ENCODE data around the gene ETV5. TPM values are rescaled to one million over a fixed set of nuclear protein-coding genes. Genes with fewer than 3 reads are reported as not detected.
A peak's percentile ranks its signal among the peaks of the same experiment; 100 is the strongest.

The ETV5 gene
- total and polyA plus RNA-seq, 9 of the 15 experiments (the other 6 are each of a cell fraction or from before 2014, with no cell fraction given), result 9.2 to 25.9 (median 15.9) TPM

DNA sequence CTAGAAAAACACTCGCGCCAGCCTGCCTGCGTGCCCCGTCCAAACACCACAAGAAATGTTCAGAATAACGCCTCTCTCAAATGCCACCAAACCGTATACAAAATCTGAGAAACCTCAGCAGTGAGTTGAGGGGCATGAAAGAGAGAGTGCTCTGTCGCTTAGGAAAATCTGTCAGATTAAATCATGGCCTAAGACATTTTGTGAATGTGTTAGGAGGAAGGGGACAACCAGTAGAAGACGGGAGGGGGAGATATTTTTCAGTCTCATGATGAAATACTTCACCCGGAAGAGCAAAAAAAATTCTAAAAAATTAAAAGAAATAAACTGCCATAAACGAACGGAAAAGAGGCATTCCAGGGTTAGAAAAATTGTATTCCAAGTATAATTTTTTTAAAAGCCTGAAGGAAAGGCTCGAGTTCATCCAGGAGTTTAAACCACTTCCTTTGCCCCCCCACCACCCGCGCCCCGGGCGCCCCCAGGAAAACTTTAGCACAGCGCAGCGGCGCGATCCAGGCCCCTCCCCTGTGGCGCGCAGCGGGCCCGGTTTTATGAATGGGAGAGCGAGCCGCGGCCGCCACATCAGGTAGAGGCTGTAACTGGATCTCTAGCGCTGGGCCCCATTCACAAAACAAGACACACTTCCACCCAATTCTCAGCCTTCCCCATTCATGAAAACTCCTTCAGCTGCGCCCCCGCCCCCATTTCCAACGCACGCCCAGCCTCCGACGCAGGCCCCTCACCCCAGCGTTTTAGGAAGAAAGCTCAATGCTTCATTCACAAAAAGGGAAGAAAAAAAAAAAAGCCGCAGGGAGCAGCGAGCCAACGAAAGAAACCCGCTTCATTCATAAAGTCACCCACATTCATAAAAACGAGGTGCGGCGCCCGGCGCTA, 1.4 kb downstream of the ETV5 start (continued):
- TF ChIP-seq EGR1 (conservative IDR thresholded peaks at IDR 0.05), result 0 out of 2 replicates have a peak, but pooled peaks have one; percentile 17
- TF ChIP-seq ZBTB7A (IDR thresholded peaks at IDR 0.05; ENCODE audit: borderline replicate concordance, control insufficient read depth, low read depth, low read length), result peak; percentile 79; the same call in 1 of the 2 replicates
- TF ChIP-seq ASH1L (IDR thresholded peaks at IDR 0.05; ENCODE audit: borderline replicate concordance, low read depth, partially characterized antibody), result no peak
- TF ChIP-seq ATF7 (IDR thresholded peaks at IDR 0.05), result peak; percentile 48; the same call in 1 of the 2 replicates
- no peak for TF ChIP-seq PYGO2 (tag; IDR thresholded peaks at IDR 0.05)
- no peak for TF ChIP-seq PRMT5 (CRISPR knock-in tag; IDR thresholded peaks at IDR 0.05)
- no peak for TF ChIP-seq USF2 (CRISPR knock-in tag; IDR thresholded peaks at IDR 0.05)
- TF ChIP-seq RBM15 (IDR thresholded peaks at IDR 0.05; ENCODE audit: insufficient read depth, low read length), result no peak
- TF ChIP-seq RHOXF2B (CRISPR knock-in tag; conservative IDR thresholded peaks at IDR 0.05), result no peak
- 0 out of 2 replicates have a peak, but pooled peaks have one; percentile 13 for TF ChIP-seq LEF1 (IDR thresholded peaks at IDR 0.05)
- TF ChIP-seq CHD4 (IDR thresholded peaks at IDR 0.05; ENCODE audit: insufficient read depth, insufficient replicate concordance, low read depth, low read length, poor library complexity, severe bottlenecking), result no peak
- TF ChIP-seq HLTF (IDR thresholded peaks at IDR 0.05), result no peak
- no peak for TF ChIP-seq KAT8 (IDR thresholded peaks at IDR 0.05; ENCODE audit: low read depth)
- TF ChIP-seq ZNF586 (CRISPR knock-in tag; conservative IDR thresholded peaks at IDR 0.05), result no peak
- no peak for TF ChIP-seq SMAD1 (IDR thresholded peaks at IDR 0.05; ENCODE audit: low read depth, low read length, partially characterized antibody)
- no peak for TF ChIP-seq ZFP30 (CRISPR knock-in tag; IDR thresholded peaks at IDR 0.05; ENCODE audit: borderline replicate concordance)
- peak; percentile 13 for TF ChIP-seq TBP (optimal IDR thresholded peaks at IDR 0.05; ENCODE audit: low read depth, low read length)
- no peak for TF ChIP-seq SP2 (IDR thresholded peaks at IDR 0.05; ENCODE audit: extremely low read depth, low read depth, low read length, poor library complexity, severe bottlenecking)
- TF ChIP-seq ZNF232 (CRISPR knock-in tag; IDR thresholded peaks at IDR 0.05), result no peak
- TF ChIP-seq MCM3 (IDR thresholded peaks at IDR 0.05), result no peak
- TF ChIP-seq SRSF1 (IDR thresholded peaks at IDR 0.05; ENCODE audit: low read depth, low read length), result no peak
- peak; percentile 49 to 65; a peak in 3 of 4 replicates for TF ChIP-seq NRF1 (conservative IDR thresholded peaks at IDR 0.05 in 1 of 2, IDR thresholded peaks at IDR 0.05 in 1 of 2)
- TF ChIP-seq ZKSCAN8 (CRISPR knock-in tag; IDR thresholded peaks at IDR 0.05), result no peak
- no peak for TF ChIP-seq ZNF197 (CRISPR knock-in tag; IDR thresholded peaks at IDR 0.05; ENCODE audit: low read depth)
- no peak for TF ChIP-seq LARP7 (IDR thresholded peaks at IDR 0.05)
- TF ChIP-seq ZNF184 (CRISPR knock-in tag; IDR thresholded peaks at IDR 0.05), result no peak
- TF ChIP-seq NFIC (IDR thresholded peaks at IDR 0.05), result no peak
- TF ChIP-seq DDX20 (tag; IDR thresholded peaks at IDR 0.05; ENCODE audit: low read depth), result no peak
- no peak for TF ChIP-seq IFI16 (CRISPR knock-in tag; IDR thresholded peaks at IDR 0.05)
- no peak for TF ChIP-seq MTA3 (IDR thresholded peaks at IDR 0.05; ENCODE audit: borderline replicate concordance)
- TF ChIP-seq PURB (CRISPR knock-in tag; IDR thresholded peaks at IDR 0.05; ENCODE audit: low read depth), result no peak
- TF ChIP-seq ELF2 (CRISPR knock-in tag; IDR thresholded peaks at IDR 0.05), result no peak

Measured in K562 (cell line).